NCI-H2107 treated with DMSO at 0.1 percent for 48 hours (cell line): Measurements from ENCODE around the gene F11.
"Not testable (repeated sequence)": the region's sequence is repeated elsewhere in the genome, so short reads cannot be mapped to it uniquely, and the experiment has no call there.

Experiments used
- DNase-seq: peaks from one replicate; lab custom pipeline; 2025; ENCODE audit not compliant: unreplicated experiment; lab: John Stamatoyannopoulos, UW

F11 gene

DNA sequence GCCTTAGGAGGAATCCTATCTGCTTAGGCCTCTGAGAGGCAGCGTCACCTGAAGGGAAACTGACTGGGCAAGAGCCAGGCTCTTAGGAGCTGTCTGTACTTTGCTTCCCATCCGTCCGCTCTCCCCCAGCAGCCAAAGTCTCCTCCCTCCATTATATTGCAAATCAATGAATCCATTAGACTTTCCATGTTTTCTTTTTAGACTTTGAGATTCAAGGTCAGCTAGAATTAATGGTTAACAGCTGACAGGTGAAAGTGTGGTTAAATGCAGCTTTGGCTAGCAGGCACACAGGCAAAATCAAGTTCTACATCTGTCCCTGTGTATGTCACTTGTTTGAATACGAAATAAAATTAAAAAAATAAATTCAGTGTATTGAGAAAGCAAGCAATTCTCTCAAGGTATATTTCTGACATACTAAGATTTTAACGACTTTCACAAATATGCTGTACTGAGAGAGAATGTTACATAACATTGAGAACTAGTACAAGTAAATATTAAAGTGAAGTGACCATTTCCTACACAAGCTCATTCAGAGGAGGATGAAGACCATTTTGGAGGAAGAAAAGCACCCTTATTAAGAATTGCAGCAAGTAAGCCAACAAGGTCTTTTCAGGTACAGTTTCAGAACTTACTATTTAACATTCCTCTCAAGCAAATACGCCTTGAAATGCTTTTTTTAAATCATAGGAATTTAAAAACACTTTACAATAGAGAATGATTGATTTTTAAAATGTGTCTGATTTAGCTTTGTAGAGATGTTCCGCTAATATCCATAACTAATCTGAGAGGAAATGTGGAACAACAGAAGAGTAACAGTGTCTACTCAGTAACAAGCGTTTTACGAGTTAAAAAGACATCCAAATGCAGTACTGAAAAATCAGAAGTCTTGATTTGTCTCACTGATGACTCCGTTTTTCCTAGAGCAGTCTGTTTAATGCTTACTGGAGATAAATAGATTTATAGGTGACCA is at the start of gene F11:
TSS of gene F11 (plus strand) at position 507 of the 970 bp plus-strand sequence. CDS start 948 bp downstream, outside the sequence.
- no peak for DNase-seq

GRCh38 chr4:186216465-186217024 is 49.4 kb upstream of the F11 start:
- peak; percentile 37 for DNase-seq

- no peak for DNase-seq
Observed at GRCh38 chr4:186217733-186218293, 48.2 kb upstream of the F11 start.

DNA sequence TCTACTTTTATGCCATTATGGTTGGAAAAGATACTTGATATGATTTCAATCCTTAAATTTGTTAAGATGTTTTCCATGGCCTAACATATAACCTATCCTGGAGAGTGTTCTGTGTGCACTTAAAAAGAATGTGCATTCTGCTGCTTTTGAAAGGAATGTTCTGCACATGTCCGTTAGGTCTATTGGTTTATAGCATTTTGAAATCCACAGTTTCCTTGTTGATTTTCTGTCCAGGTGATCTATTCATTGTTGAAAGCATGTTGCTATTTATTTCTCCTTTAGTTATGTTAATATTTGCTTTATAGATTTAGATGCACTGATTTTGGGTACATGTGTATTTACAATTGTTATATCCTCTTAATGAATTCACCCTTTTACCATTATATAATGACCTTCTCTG is 44.4 kb upstream of the F11 start:
- no peak for DNase-seq

DNA sequence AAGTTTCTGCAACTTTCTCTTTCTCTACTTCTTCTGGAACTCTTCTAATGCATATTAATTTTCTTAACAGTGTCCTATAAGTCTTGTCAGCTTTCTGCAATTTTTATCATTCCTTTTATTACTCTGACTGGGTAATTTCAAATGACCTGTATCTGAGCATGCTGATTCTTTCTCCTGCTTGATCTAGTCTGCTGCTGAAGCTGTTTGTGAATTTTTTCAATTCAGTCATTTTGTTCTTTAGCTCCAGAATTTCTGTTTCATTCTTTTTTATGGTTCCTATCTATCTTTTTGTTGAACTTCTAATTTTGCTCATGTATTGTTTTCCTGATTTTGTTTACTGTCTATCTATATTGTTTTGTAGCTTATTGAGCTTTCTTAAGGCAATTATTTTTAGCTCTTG is 40.1 kb upstream of the F11 start:
- no peak for DNase-seq

- no peak for DNase-seq
Observed at GRCh38 chr4:186226521-186227189, 39.3 kb upstream of the F11 start.

- no peak for DNase-seq
Observed at GRCh38 chr4:186227221-186227620, 38.8 kb upstream of the F11 start, which contains the start of gene KLKB1. Gene KLKB1, plus strand, starts transcription at chr4:186227507. Its CDS starts 689 bp downstream, at chr4:186228196.

GRCh38 chr4:186227744-186228513 is 38.1 kb upstream of the F11 start:
- DNase-seq, result no peak

DNA sequence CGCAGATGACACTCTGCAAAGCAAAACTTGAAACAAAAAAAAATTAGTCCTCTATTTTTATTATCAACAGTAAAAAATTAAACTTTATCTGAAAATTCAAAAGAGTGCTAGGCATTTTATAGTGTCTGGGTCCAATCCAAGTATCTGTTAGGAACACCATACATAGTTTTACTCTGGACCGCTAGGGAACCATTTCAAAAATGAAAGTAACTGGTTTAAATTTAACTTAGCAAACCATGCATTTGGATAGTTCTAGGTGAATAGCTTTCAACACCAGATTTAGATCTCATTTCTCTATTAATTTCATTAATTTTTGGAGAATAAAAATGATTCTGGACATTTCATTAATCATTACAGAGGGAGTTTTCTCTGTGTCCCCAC is 37.5 kb upstream of the F11 start:
- no peak for DNase-seq

- no peak for DNase-seq
Observed at GRCh38 chr4:186234367-186234766, 31.6 kb upstream of the F11 start.

GRCh38 chr4:186236126-186236525 is 29.9 kb upstream of the F11 start:
- no peak for DNase-seq

GRCh38 chr4:186240452-186240847 is 25.5 kb upstream of the F11 start:
- DNase-seq, result no peak

- DNase-seq, result peak; percentile 66
Observed at GRCh38 chr4:186240848-186241491, 25.0 kb upstream of the F11 start.

GRCh38 chr4:186241616-186242015 is 24.4 kb upstream of the F11 start:
- DNase-seq, result no peak

DNA sequence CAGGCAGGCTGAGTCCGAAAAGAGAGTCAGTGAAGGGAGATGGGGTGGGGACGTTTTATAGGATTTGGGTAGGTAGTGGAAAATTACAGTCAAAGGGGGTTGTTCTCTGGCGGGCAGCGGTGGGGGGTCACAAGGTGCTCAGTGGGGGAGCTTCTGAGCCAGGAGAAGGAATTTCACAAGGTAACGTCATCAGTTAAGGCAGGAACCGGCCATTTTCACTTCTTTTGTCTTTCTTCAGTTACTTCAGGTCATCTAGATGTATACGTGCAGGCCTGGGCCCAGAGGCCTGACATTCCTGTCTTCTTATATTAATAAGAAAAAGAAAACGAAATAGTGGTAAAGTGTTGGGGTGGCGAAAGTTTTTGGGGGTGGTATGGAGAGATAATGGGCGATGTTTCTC is 24.0 kb upstream of the F11 start:
- DNase-seq, result not testable (repeated sequence)

DNA sequence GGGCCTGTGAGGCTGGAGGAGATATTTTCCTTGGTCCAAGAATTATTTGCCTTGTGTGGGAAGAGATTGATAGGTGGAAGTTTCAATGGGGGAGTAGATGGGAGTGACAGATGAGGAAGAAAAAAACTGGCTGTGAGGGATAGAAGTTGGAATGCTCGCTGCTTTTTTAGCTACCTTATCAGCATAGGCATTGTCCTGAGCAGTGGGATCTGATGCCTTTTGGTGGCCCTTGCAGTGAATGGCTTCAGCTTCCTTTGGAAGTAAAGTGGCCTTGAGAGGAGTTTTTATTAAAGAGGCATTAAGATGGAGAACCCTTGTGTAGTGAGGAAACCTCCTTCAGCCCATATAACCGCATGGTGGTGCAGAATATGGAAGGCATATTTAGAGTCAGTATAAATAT is 22.7 kb upstream of the F11 start:
- DNase-seq, result no peak

DNA sequence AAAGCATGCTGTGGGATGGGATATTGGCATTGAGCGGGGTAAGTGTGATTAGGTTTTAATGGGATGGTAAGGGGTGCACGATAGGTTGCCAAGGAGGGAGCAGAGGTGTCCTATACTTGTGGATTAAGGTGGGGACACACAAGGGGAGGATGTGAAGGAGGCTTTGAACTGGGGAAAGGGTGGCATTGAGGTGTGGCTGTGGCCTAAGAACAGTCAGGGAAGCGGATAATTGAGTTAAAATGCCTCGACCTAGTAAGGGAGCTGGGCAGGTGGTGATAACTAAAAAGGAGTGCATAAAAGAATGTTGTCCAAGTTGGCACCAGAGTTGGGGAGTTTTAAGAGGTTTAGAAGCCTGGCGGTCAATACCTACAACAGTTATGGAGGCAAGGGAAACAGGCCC is 21.2 kb upstream of the F11 start:
- no peak for DNase-seq

- DNase-seq, result not testable (repeated sequence)
Observed at GRCh38 chr4:186247062-186247752, 18.8 kb upstream of the F11 start.

DNA sequence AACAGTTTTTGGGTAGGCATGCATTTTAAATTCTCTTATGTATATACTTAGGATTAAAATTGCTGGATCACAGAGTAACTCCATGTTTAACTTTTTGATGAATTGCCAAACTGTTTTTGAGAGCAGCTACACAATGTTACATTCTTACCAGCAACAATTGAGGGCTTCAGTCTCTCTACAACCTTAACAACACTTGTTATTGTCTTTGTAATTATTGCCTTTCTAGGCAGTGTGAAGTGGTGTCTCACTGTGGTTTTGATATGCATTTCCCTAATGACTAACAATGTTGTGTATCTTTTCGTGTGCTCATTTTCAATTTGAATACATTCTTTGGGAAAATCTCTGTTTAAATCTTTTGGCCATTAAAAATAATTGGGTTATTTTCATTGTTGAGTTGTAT is 17.3 kb upstream of the F11 start:
- no peak for DNase-seq
